ENCODE measurements around the gene ZNF783.

DNA sequence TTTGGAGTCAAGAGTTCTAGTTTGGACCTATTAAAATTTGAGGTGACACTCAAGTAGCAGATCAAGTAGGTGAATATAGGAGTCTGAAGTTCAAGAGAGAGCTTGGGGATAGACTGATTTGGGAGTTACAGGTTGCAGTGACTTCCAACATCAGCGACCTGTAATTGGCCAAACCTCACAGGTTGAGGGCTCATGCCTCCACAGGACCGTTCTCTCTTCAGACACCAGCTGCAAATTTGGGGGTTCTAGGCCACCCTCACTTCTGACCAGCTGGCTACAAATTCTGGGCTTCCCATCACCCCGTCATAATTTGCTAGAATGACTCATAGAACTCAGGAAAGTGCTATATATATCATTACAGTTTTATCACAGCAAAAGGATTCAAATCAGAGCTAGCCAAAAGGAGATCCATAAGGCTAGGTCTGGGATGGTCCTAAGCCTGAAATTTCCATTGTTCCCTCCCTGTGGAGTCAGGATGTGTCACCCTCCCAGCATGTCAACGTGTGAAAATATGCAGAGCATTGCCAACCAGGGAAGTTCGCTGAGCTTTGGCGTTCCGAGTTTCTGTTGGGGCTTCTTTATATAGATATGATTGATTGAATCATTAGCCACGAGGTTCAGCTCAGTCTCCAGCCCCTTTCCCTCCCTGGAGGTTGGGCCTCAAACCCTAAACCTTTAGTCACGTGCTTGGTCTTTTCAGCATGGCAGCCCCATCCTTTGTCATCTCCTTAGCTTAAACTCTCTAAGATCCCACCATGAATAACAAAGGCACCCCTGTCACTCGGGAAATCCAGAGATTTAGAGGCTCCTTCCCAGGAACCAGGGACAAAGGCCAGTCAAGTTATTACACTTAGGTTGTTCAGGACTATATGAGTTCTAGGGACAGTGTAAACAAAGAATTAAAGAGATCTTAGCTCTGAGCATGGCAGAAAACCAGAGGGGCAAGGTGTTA, 43.3 kb upstream of the ZNF783 start:
- TF ChIP-seq YY1 (IDR thresholded peaks at IDR 0.05; ENCODE audit: insufficient read depth, insufficient read length) (no peak), ZNF274 (IDR thresholded peaks at IDR 0.05; ENCODE audit: low read depth, low read length) (no peak), SUZ12 (IDR thresholded peaks at IDR 0.05; ENCODE audit: extremely low read depth, insufficient read depth, insufficient read length) (no peak)
